K562 (cell line): ENCODE data around the gene RRP7A. TPM values are rescaled to one million over a fixed set of nuclear protein-coding genes. Genes with fewer than 3 reads are reported as not detected.
"Not testable (repeated sequence)": the region's sequence is repeated elsewhere in the genome, so short reads cannot be mapped to it uniquely, and the experiment has no call there.

Experiments used
- ATAC-seq: fragments of 200-7000 bp; cut with Tn5 transposase; 3 replicates; pipeline ENCODE4 v1.9.1; 2020; ENCODE audit warnings: moderate library complexity
- BruUV-seq: library from RNA; stranded (reverse); fragments of 400-500 nt; replicated peaks from 2 replicates; lab custom pipeline; 2021; lab: Mats Ljungman, UMichigan
- CTCF ChIA-PET: fragments of 300-600 bp; formaldehyde crosslinking; extraction: SDS; loops from one replicate; lab custom pipeline; 2021; ENCODE audit warnings: low intra/inter-chr PET ratio; lab: Yijun Ruan, JAX
- POLR2A ChIA-PET: fragments of 300-600, 350-650 bp; sonication (Branson Sonifier 250); formaldehyde crosslinking; extraction: SDS; loops from one replicate; lab custom pipeline; 2021; ENCODE audit warnings: antibody characterized with exemption, inconsistent platforms; lab: Yijun Ruan, JAX
- DNase-seq, 4 experiments: peaks; one replicate each; pipeline versions ENCODE4 v3.0.0 to v3.0.0-alpha.2; 2011 to 2018; ENCODE audit warnings: low spot score in 3 of 4, mixed read lengths in 3 of 4; ENCODE audit errors: extremely low read depth in 1 of 4
- FAIRE-seq: peaks from 2 replicates; lab custom pipeline; 2011; peaks lifted over from hg19 to GRCh38; lab: Jason Lieb, UNC
- H2AFZ ChIP-seq: 2 replicates; pipeline ENCODE4 v1.6.0; 2011; ENCODE audit warnings: low read depth, low read length, control low read depth, inconsistent platforms
- H3K27ac ChIP-seq: fragments of 200-600 bp; 3 replicates; pipeline ENCODE4 v1.8.0; 2011; ENCODE audit warnings: low read depth, mild to moderate bottlenecking, control low read depth, inconsistent platforms, low read length, moderate library complexity, mixed read lengths; ENCODE audit errors: extremely low read depth
- H3K27me3 ChIP-seq, 2 experiments: fragments of 300-600 bp in 1 of 2; 2 replicates in 1 of 2; 3 replicates in 1 of 2; pipeline versions ENCODE4 v1.6.0 to v1.8.0; 2011; ENCODE audit warnings: inconsistent platforms in 2 of 2, low read length in 2 of 2, mild to moderate bottlenecking in 1 of 2, mixed read lengths in 1 of 2, moderate library complexity in 1 of 2; ENCODE audit not compliant: control insufficient read depth in 2 of 2, insufficient read depth in 2 of 2
- H3K36me3 ChIP-seq: fragments of 300-600 bp; 3 replicates; pipeline ENCODE4 v1.8.0; 2011; ENCODE audit warnings: mild to moderate bottlenecking, low read length, inconsistent platforms; ENCODE audit not compliant: control insufficient read depth, insufficient read depth
- H3K4me1 ChIP-seq, 2 experiments: fragments of 200-600 bp in 1 of 2; replicated peaks in 1 of 2; 2 replicates in 1 of 2; 3 replicates in 1 of 2; pipeline versions ENCODE4 v1.5.1 to v1.8.0; 2011; ENCODE audit warnings: inconsistent platforms in 2 of 2, low read length in 2 of 2, mild to moderate bottlenecking in 1 of 2, mixed read lengths in 1 of 2, moderate library complexity in 1 of 2; ENCODE audit not compliant: control insufficient read depth in 2 of 2, insufficient read depth in 2 of 2
- H3K4me2 ChIP-seq: 2 replicates; pipeline ENCODE4 v1.6.1; 2011; ENCODE audit warnings: low read length, control low read depth, inconsistent platforms, mixed read lengths; ENCODE audit not compliant: insufficient read depth
- H3K4me3 ChIP-seq: fragments of 200-600 bp; sonication (generic), shearing (Covaris generic); 2 replicates; pipeline ENCODE4 v1.5.1; 2016; ENCODE audit warnings: control low read depth, inconsistent platforms
- H3K79me2 ChIP-seq: fragments of 200-600 bp; 3 replicates; pipeline ENCODE4 v1.8.0; 2011; ENCODE audit warnings: low read length, inconsistent platforms; ENCODE audit not compliant: control insufficient read depth, insufficient read depth
- H3K9ac ChIP-seq, 2 experiments: 2 replicates each; pipeline versions ENCODE4 v1.6.0 to v1.6.1; 2011; ENCODE audit warnings: low read depth in 2 of 2, low read length in 2 of 2, control low read depth in 1 of 2, inconsistent platforms in 1 of 2, mild to moderate bottlenecking in 1 of 2, mixed read lengths in 1 of 2; ENCODE audit not compliant: insufficient read depth in 1 of 2
- H3K9me1 ChIP-seq: one replicate; pipeline ENCODE4 v1.6.0; 2011; ENCODE audit warnings: inconsistent platforms, mild to moderate bottlenecking, low read length, moderate library complexity; ENCODE audit not compliant: control insufficient read depth, insufficient read depth
- H3K9me3 ChIP-seq: replicated peaks from 2 replicates; pipeline ENCODE4 v1.5.1; 2011; ENCODE audit warnings: low read depth, low read length, inconsistent platforms; ENCODE audit not compliant: control insufficient read depth, insufficient read depth
- H4K20me1 ChIP-seq: replicated peaks from 2 replicates; pipeline ENCODE4 v1.6.1; 2011; ENCODE audit warnings: low read length, inconsistent platforms, mixed read lengths; ENCODE audit not compliant: control insufficient read depth, insufficient read depth
- CTCF ChIP-seq, 3 experiments: IDR thresholded peaks in 2 of 3; conservative IDR thresholded peaks in 1 of 3; 2 replicates each; pipeline ENCODE4 v1.5.1; 2011 to 2012; ENCODE audit warnings: low read length in 3 of 3, mild to moderate bottlenecking in 3 of 3, control low read depth in 2 of 3, improper control_type of control experiment in 1 of 3, inconsistent platforms in 1 of 3, low read depth in 1 of 3, mixed read lengths in 1 of 3, moderate library complexity in 1 of 3; ENCODE audit not compliant: insufficient read depth in 2 of 3
- POLR2A ChIP-seq: fragments of 450-650 bp; conservative IDR thresholded peaks from 2 replicates; pipeline ENCODE4 v1.6.1; 2016
- POLR2G ChIP-seq: fragments of 200-400 bp; formaldehyde crosslinking; IDR thresholded peaks from 2 replicates; pipeline ENCODE4 v1.6.1; 2017; ENCODE audit warnings: low read depth, mild to moderate bottlenecking, antibody characterized with exemption, low read length, moderate library complexity
- RAD21 ChIP-seq, 2 experiments: fragments of 250-450 bp in 1 of 2; fragments of 450-650 bp in 1 of 2; sonication (Bioruptor Pico) in 1 of 2; formaldehyde crosslinking in 1 of 2; IDR thresholded peaks in 1 of 2; conservative IDR thresholded peaks in 1 of 2; 2 replicates each; pipeline versions ENCODE4 v1.4.0 to v1.8.0; 2020 to 2022; ENCODE audit warnings: mild to moderate bottlenecking in 2 of 2, moderate library complexity in 1 of 2
- RBFOX2 ChIP-seq: fragments of 200-400 bp; formaldehyde crosslinking; IDR thresholded peaks from 2 replicates; pipeline ENCODE4 v1.6.1; 2017; ENCODE audit warnings: low read depth, mild to moderate bottlenecking, low read length, moderate library complexity
- SUPT5H ChIP-seq: fragments of 450-650 bp; IDR thresholded peaks from 2 replicates; pipeline ENCODE4 v1.6.1; 2016
- TFAP4 ChIP-seq: sonication (generic); formaldehyde crosslinking; IDR thresholded peaks from 2 replicates; pipeline ENCODE4 v1.8.0; 2022; ENCODE audit warnings: missing genetic modification reagents, mild to moderate bottlenecking, moderate library complexity, borderline replicate concordance
- ZBTB33 ChIP-seq: sonication (generic); formaldehyde crosslinking; IDR thresholded peaks from 2 replicates; pipeline ENCODE4 v1.8.1; 2023; ENCODE audit warnings: mild to moderate bottlenecking, missing genetic modification reagents
- WGBS: fragments of 100-300 bp; shearing (Covaris generic); methylation state at CpG from one replicate; pipeline ENCODE4 v1.1.6; 2016; ENCODE audit warnings: low coverage, mixed read lengths; ENCODE audit not compliant: insufficient coverage; ENCODE audit errors: missing lambda C conversion rate; 5-methylcytosine and 5-hydroxymethylcytosine counted together
- in situ Hi-C: fragments of 300-500 bp; cut with MboI; formaldehyde crosslinking; loops from 4 replicates; pipeline ENCODE4 v1.15.0; 2018; ENCODE audit warnings: inconsistent platforms, mixed read lengths
- intact Hi-C: fragments of 100-400 bp; cut with micrococcal nuclease; formaldehyde crosslinking; loops from 2 replicates; pipeline ENCODE4 v1.14.2; 2022
- polyA plus RNA-seq, 8 experiments: library from polyadenylated mRNA; depleted of rRNA in 4 of 8; stranded (reverse) in 5 of 8; unstranded in 3 of 8; fragments of >200 nt; fragmentation: Nextera tagmentation in 2 of 8; fragmentation: Illumina TruSeq in 1 of 8; extraction: Ambion mirVana in 2 of 8; extraction: Trizol in 1 of 8; gene quantifications; 2 replicates each; pipeline versions ENCODE4 v1.2.1 to v1.2.3, GENCODE V29; 2011 to 2014; ENCODE audit warnings: inconsistent platforms in 1 of 8, missing spikeins in 1 of 8
- total RNA-seq, 7 experiments: library from RNA; depleted of rRNA in 6 of 7; stranded (reverse); fragments of >200 nt in 6 of 7; fragmentation: Illumina TruSeq in 2 of 7; extraction: Trizol in 2 of 7; gene quantifications; 2 replicates each; pipeline versions ENCODE4 v1.2.1 to v1.2.3, GENCODE V29; 2011 to 2021; ENCODE audit warnings: low replicate concordance in 1 of 7

RRP7A gene
- total and polyA plus RNA-seq, 9 of the 15 experiments (the other 6 are each of a cell fraction or from before 2014, with no cell fraction given), result 3.4 to 74.1 (median 40.3) TPM

- H2AFZ ChIP-seq, H3K9me3 ChIP-seq, H3K9ac ChIP-seq, H3K4me3 ChIP-seq, H3K9me1 ChIP-seq, H4K20me1 ChIP-seq, FAIRE-seq, DNase-seq, H3K27ac ChIP-seq, CTCF ChIA-PET, BruUV-seq, H3K4me2 ChIP-seq, H3K27me3 ChIP-seq, ATAC-seq, POLR2A ChIA-PET, intact Hi-C loops: not testable (repeated sequence)
- 0 out of 2 replicates have a peak, but pooled peaks have one; percentile 34 for TF ChIP-seq POLR2A
- in situ Hi-C loops, result loop anchor here (5.0 kb wide), 1 partner anchor 48 kb away; no protein-coding TSS in a partner anchor
- H3K36me3 ChIP-seq, result peaks cover 39% of the 10 kb centered on the region; the same call in 1 of the 3 replicates
- WGBS, result 96% methylated on average over 11 of the region's 17 CpGs
- peaks cover 0 to 20% of the 10 kb centered on the region in 2 experiments; a peak in 2 of 5 replicates for H3K4me1 ChIP-seq
- peaks cover 21% of the 10 kb centered on the region for H3K79me2 ChIP-seq
These were observed 5.3 kb downstream of the RRP7A start for GRCh38 chr22:42514331-42514730.

- CTCF ChIA-PET, H3K9me3 ChIP-seq, H3K79me2 ChIP-seq, H3K27me3 ChIP-seq, H3K27ac ChIP-seq, H3K9ac ChIP-seq, POLR2A ChIA-PET, H3K4me2 ChIP-seq: not testable (repeated sequence)
- TSS peak; percentile 12 for BruUV-seq
- FAIRE-seq (peak; percentile 75), DNase-seq (peak in 1 of 4 experiments; percentile 35), ATAC-seq (peak; percentile 80)
- Histone ChIP-seq H3K4me1 (peaks cover 0 to 23% of the 10 kb centered on the region in 2 experiments; a peak in 2 of 5 replicates), H3K36me3 (peaks cover 34% of the 10 kb centered on the region; the same call in 1 of the 3 replicates)
- WGBS, result 78% methylated on average over 8 of the region's 22 CpGs
- in situ Hi-C loops, result loop anchor here (5.0 kb wide), 1 partner anchor 50 kb away; no protein-coding TSS in a partner anchor
- TF ChIP-seq CTCF (IDR thresholded peaks at IDR 0.05 in 2 of 3, conservative IDR thresholded peaks at IDR 0.05 in 1 of 3; ENCODE audit: insufficient read depth in 2 of 3, low read depth in 1 of 3, low read length in 3 of 3) (peak in 2 of 3 experiments; percentile 20 to 21; a peak in 2 of 6 replicates), POLR2G (peak; percentile 60), POLR2A (peak; percentile 62), RBFOX2 (peak; percentile 51; the same call in 1 of the 2 replicates), RAD21 (CRISPR knock-in tag; conservative IDR thresholded peaks at IDR 0.05 in 1 of 2, IDR thresholded peaks at IDR 0.05 in 1 of 2) (peak; percentile 10 to 53; a peak in 2 of 4 replicates), TFAP4 (CRISPR knock-in tag) (peak; percentile 71), SUPT5H (0 out of 2 replicates have a peak, but pooled peaks have one; percentile 56), ZBTB33 (CRISPR knock-in tag) (peak; percentile 84)
- TF ChIP-seq, all 486 proteins: peak for 8; not testable (repeated sequence) for 478
- H3K9me1 ChIP-seq, H4K20me1 ChIP-seq, H3K4me3 ChIP-seq, intact Hi-C loops, H2AFZ ChIP-seq: not testable (repeated sequence)
These were observed 7.2 kb downstream of the RRP7A start for GRCh38 chr22:42512273-42512990.
